Cardiac muscle cell (in vitro differentiated cells and primary cell): Measurements from ENCODE around the gene NUP37. TPM values are rescaled to one million over a fixed set of nuclear protein-coding genes. Genes with fewer than 3 reads are reported as not detected.

Experiments used
- DNase-seq, 2 donors: peaks; one replicate each; pipeline versions ENCODE4 v3.0.0 to v3.0.0-alpha.2; 2010 to 2017; ENCODE audit warnings: low read depth in 1 of 2, low spot score in 1 of 2
- H3K27ac ChIP-seq: fragments of 200-600 bp; sonication (generic); 2 replicates; pipeline ENCODE4 v1.5.1; 2016
- H3K27me3 ChIP-seq: fragments of 200-600 bp; sonication (generic); 2 replicates; pipeline ENCODE4 v1.6.0; 2016; ENCODE audit warnings: control low read depth
- H3K36me3 ChIP-seq: fragments of 200-600 bp; sonication (generic); 2 replicates; pipeline ENCODE4 v1.5.1; 2016; ENCODE audit warnings: control low read depth
- H3K4me1 ChIP-seq: fragments of 200-600 bp; sonication (generic); 2 replicates; pipeline ENCODE4 v1.8.1; 2017; ENCODE audit warnings: low read depth, mild to moderate bottlenecking, mixed run types
- H3K4me3 ChIP-seq: fragments of 200-600 bp; sonication (generic); 2 replicates; pipeline ENCODE4 v1.5.1; 2016; ENCODE audit warnings: mild to moderate bottlenecking
- H3K9me3 ChIP-seq: fragments of 200-600 bp; sonication (generic); 2 replicates; pipeline ENCODE4 v1.5.1; 2017; ENCODE audit warnings: low read depth, mild to moderate bottlenecking, control low read depth
- CTCF ChIP-seq: IDR thresholded peaks from 2 replicates; pipeline ENCODE4 v1.5.1; 2012; ENCODE audit warnings: low read depth, mild to moderate bottlenecking, low read length
- polyA plus RNA-seq: library from polyadenylated mRNA; unstranded; fragments of >200 nt; fragmentation: Nextera tagmentation; extraction: Ambion mirVana; gene quantifications from 2 replicates; pipeline ENCODE4 v1.2.1, GENCODE V29; 2016
- total RNA-seq: library from RNA; depleted of rRNA; stranded (reverse); fragments of >200 nt; gene quantifications from 2 replicates; pipeline ENCODE4 v1.2.3, GENCODE V29; 2016

The NUP37 gene
- total and polyA plus RNA-seq, 2 experiments from 2014 or later: 45.5 to 46.4 TPM

GRCh38 chr12:102064476-102064875 lies 55.4 kb downstream of the NUP37 start:
- Histone ChIP-seq H3K4me3 (no peak overlapping the region), H3K36me3 (no peaks in the 10 kb centered on the region), H3K27me3 (no peaks in the 10 kb centered on the region), H3K4me1 (peaks cover 9% of the 10 kb centered on the region), H3K9me3 (no peaks in the 10 kb centered on the region), H3K27ac (no peak overlapping the region)
- no peak for TF ChIP-seq CTCF
- DNase-seq: peak in 1 of 2 donors; percentile 53

GRCh38 chr12:102063069-102063468 lies 56.8 kb downstream of the NUP37 start:
- no peaks in the 10 kb centered on the region for H3K36me3 ChIP-seq
- no peak overlapping the region for H3K4me3 ChIP-seq
- H3K9me3 ChIP-seq: no peaks in the 10 kb centered on the region
- no peak overlapping the region for H3K27ac ChIP-seq
- H3K4me1 ChIP-seq: peaks cover 7% of the 10 kb centered on the region
- no peak for TF ChIP-seq CTCF
- no peak for DNase-seq
- no peaks in the 10 kb centered on the region for H3K27me3 ChIP-seq

- no peak overlapping the region for H3K27ac ChIP-seq
- H3K9me3 ChIP-seq: no peaks in the 10 kb centered on the region
- H3K4me1 ChIP-seq: peaks cover 5% of the 10 kb centered on the region
- H3K4me3 ChIP-seq: peak overlapping the region; percentile 78
- no peaks in the 10 kb centered on the region for H3K27me3 ChIP-seq
- no peaks in the 10 kb centered on the region for H3K36me3 ChIP-seq
- no peak for TF ChIP-seq CTCF
- no peak for DNase-seq
These were observed 57.5 kb downstream of the NUP37 start for GRCh38 chr12:102062419-102062806.

GRCh38 chr12:102061560-102062418 lies 58.1 kb downstream of the NUP37 start, which contains the start of gene WASHC3:
Gene WASHC3, minus strand, starts transcription at chr12:102061991. Its CDS starts 29 bp downstream, at chr12:102061962.
- Histone ChIP-seq H3K9me3 (no peaks in the 10 kb centered on the region), H3K36me3 (no peaks in the 10 kb centered on the region), H3K27me3 (no peaks in the 10 kb centered on the region), H3K4me1 (peaks cover 5% of the 10 kb centered on the region), H3K4me3 (peak within 1 kb of the TSS; percentile 78), H3K27ac (no peak within 1 kb of the TSS)
- DNase-seq: peak; percentile 95
- TF ChIP-seq CTCF: no peak

- Histone ChIP-seq H3K27ac (no peak overlapping the region), H3K4me3 (peak overlapping the region; percentile 78), H3K27me3 (no peaks in the 10 kb centered on the region), H3K4me1 (peaks cover 5% of the 10 kb centered on the region), H3K36me3 (peaks cover 4% of the 10 kb centered on the region), H3K9me3 (no peaks in the 10 kb centered on the region)
- no peak for DNase-seq
- TF ChIP-seq CTCF: no peak
These were observed 58.8 kb downstream of the NUP37 start for GRCh38 chr12:102061096-102061559.
